LNCAP (cell line): ENCODE data around the gene TPPP3.

ENCODE experiments used
- TF ChIP-seq, protein P1 (sequence below): fragments of 450-650 bp; IDR thresholded peaks from 2 replicates; pipeline ENCODE4 v1.5.1; 2017; ENCODE audit warnings: mild to moderate bottlenecking

Gene TPPP3

DNA sequence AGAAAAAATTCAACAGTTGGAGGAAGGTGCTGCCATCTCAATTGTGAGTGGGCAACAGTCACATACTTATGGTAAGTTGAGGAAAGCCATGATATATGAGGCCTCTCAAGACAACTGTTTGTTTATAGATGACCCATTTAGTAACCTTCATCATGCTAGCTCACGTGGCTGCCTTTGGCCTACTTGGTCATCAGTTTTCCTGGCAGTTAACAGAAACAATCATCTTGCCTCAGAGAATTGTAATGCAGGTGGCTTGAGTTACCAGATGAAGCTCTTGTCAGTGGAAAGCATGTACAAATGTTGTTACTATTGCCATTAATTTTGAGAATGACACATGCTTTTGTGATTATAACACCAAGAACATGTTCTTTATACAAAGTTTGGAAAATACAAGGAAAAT, 14.7 kb downstream of the TPPP3 start:
- TF ChIP-seq, protein P1, sequence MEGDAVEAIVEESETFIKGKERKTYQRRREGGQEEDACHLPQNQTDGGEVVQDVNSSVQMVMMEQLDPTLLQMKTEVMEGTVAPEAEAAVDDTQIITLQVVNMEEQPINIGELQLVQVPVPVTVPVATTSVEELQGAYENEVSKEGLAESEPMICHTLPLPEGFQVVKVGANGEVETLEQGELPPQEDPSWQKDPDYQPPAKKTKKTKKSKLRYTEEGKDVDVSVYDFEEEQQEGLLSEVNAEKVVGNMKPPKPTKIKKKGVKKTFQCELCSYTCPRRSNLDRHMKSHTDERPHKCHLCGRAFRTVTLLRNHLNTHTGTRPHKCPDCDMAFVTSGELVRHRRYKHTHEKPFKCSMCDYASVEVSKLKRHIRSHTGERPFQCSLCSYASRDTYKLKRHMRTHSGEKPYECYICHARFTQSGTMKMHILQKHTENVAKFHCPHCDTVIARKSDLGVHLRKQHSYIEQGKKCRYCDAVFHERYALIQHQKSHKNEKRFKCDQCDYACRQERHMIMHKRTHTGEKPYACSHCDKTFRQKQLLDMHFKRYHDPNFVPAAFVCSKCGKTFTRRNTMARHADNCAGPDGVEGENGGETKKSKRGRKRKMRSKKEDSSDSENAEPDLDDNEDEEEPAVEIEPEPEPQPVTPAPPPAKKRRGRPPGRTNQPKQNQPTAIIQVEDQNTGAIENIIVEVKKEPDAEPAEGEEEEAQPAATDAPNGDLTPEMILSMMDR, result no peak

DNA sequence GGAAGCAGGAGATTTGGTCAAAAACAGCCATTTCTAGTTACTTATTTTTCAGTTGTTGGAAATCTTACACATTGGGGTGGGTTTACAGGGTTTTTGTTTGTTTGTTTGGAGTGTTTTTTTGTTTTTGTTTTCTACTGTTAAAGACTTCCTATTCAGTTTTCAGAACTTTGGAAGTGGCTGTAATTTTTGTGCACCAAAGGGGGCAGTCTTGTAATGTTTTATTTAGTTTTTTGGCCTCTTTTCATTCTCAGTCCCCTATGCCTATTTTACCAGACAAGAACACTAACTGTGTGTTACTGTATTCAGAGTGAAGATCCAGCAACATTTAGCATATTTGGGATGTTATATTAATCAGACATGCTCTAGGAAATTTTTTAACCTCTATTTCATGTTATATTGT, 20.6 kb downstream of the TPPP3 start:
- TF ChIP-seq, protein P1, result peak; percentile 55

DNA sequence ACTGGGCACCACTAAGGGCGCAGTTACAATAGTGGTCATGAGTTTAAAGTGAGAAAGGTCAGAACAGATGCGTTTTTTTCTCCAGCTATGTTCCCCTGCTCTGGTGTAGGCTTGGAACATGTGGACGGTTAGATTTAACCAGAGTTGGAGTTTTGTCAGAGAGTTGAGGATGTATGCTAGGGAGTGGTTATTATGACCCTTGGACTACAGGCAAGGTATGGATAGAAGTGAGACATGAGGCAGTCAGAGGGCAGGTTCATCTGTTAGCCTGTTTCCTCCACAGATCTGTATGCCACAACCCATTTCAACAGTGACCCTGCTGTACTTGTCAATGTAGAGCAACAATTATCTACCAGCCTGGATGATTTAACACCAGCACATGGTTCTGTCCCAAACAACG, 22.6 kb downstream of the TPPP3 start:
- TF ChIP-seq, protein P1, result no peak

DNA sequence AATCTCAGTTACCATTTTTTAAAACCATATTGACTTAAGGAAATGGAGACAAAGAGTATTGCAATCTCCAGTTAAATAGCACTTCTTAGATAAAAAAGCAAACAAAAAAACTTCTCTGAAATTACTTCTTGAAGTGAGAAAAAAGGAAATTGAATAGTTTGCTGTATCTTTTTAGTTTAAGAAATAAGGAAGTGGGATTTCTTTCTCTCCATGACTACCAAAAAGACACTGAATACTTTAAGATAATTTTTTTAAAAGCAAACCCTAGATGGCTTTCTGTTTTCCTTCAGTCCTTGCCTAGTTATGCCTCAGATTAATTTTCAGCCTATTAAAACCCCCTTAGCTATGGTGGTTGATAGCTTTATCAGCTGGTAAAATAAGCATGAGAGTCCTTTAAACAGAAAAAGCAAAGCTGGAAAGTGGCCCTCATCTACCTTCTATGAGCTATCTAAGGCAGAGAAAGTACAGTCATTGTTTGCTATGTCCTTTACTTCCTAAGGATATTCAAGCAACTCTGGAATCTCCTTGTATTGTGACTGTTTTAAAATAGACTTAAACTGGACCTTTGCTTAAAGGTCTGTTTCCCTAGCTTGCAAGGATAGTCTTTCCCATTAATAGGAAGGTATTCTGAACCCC, 28.6 kb downstream of the TPPP3 start:
- TF ChIP-seq, protein P1, result no peak

DNA sequence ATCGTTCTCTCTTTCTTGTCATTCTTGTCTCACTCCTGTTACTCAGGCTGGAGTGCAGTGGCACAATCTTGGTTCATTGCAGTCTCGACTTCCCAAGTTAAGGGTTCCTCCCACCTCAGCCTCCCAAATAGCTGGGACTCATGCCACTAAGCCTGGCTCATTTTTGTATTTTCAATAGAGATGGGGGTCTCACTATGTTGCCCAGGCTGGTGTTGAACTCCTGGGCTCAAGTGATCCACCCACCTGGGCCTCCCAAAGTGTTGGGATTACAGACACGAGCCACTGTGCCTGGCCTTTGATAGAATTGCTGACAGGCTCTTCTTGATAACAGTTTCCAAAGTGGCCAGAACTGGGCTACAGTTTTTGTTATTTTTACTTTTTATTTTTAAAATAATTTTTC, 32.3 kb downstream of the TPPP3 start:
- TF ChIP-seq, protein P1, result no peak

DNA sequence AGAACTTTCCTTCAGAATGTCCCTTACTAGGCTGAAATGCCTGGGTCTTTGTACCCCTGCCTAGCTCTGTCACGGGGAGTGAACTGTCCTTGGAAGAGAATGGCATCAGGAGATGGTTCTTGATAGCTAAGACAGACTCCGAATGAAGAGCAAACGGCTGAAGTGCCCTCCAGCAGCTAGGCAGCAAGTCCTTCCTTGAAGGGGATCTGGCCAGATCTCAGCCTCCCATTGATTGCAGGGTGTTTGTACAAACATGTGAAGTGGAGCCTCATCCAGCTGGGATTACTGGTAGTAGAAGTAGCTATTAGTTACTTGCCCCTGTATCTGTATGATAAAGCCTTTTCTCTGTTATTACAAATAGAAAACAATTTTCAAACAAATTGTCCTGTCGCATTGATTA, 35.7 kb downstream of the TPPP3 start:
- TF ChIP-seq, protein P1, result no peak

DNA sequence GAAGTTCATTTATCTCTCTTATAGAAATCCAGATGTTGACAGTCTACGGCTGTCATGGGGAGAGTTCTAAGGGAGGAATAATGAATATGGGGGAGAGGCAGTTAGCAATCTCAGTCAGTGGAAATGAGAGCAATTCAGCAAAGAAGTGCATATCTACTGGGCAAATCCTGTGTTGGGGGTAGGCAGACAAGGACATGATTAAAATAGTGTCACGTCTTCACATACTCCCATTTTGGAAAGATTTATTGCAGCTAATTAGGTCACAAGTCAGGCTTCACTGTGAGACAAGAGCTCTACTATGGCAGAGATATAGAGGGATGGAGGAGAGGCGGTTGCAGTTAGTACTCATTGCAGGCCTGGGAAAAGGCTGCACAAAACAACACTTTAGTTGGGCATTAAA, 36.9 kb downstream of the TPPP3 start:
- TF ChIP-seq, protein P1, result no peak

DNA sequence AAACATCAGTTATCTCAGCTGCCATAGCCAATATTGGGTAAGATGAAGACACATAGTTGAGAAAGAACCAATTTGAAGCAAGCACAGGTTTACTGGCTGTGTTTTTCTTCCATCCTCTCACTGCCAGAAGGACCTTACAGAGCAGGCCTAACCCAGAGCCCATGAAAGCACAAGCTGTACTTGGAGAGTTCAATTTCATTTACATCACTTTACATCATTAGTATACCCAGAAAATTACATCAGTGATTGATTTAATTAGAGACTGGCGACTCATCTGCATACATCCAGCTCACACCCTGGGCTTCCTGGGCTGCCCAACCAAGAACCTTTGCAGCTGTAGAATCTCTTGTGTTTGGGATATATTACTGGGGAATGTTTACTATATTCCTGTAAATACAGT, 43.0 kb downstream of the TPPP3 start:
- TF ChIP-seq, protein P1, result no peak
